HL-60 (cell line): ENCODE measurements around the gene PDIA4.

Source experiments
- DNase-seq, 2 experiments: peaks; one replicate each; pipeline ENCODE4 v3.0.0-alpha.2; 2010 to 2020; ENCODE audit warnings: low read depth in 1 of 2, low spot score in 1 of 2
- H3K27ac ChIP-seq: fragments of 250-450 bp; sonication (Bioruptor Pico); replicated peaks from 2 replicates; pipeline ENCODE4 v1.5.1; 2020; ENCODE audit warnings: mild to moderate bottlenecking, moderate library complexity
- H3K27me3 ChIP-seq: fragments of 250-450 bp; sonication (Bioruptor Pico); 2 replicates; pipeline ENCODE4 v1.5.1; 2021; ENCODE audit warnings: mild to moderate bottlenecking, moderate library complexity; ENCODE audit not compliant: insufficient read depth, poor library complexity, severe bottlenecking
- H3K4me3 ChIP-seq: replicated peaks from 2 replicates; pipeline ENCODE4 v1.5.1; 2011; ENCODE audit warnings: mild to moderate bottlenecking, control low read depth, low read length; ENCODE audit not compliant: insufficient read depth
- GABPA ChIP-seq: IDR thresholded peaks from 2 replicates; pipeline ENCODE4 v1.6.1; 2012; ENCODE audit warnings: low read depth
- POLR2AphosphoS5 ChIP-seq: IDR thresholded peaks from 2 replicates; pipeline ENCODE4 v1.6.1; 2012; ENCODE audit warnings: low read depth
- SPI1 ChIP-seq: IDR thresholded peaks from 2 replicates; pipeline ENCODE4 v1.6.1; 2012; ENCODE audit warnings: low read depth, mild to moderate bottlenecking, borderline replicate concordance
- TF ChIP-seq, protein P1 (sequence below): IDR thresholded peaks from one replicate; pipeline ENCODE4 v1.5.1; 2011; ENCODE audit warnings: low read length, control low read depth, inconsistent platforms; ENCODE audit not compliant: insufficient read depth
- TF ChIP-seq, protein P2 (sequence below): IDR thresholded peaks from 2 replicates; pipeline ENCODE4 v1.6.1; 2012; ENCODE audit warnings: low read depth; ENCODE audit not compliant: insufficient replicate concordance

Gene PDIA4

DNA sequence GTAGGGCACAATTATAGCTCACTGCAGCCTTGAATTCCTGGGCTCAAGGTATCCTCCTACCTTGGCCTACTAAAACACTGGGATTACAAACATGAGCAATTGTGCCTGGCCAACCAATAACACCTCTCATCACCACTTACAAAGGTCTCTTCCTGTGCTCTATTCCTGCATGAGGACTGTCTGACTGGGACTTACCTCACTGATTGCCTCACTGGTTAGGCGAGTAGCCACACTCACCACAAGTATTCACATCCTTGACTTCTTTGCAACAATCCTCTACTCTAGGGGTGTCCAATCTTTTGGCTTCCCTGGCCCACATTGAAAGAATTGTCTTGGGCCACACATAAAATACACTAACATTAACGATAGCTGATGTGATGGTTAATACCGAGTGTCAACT, 22.6 kb upstream of the PDIA4 start:
- H3K27me3 ChIP-seq, result no peaks in the 10 kb centered on the region
- TF ChIP-seq GABPA, result no peak
- no peak overlapping the region for H3K27ac ChIP-seq
- no peak overlapping the region for H3K4me3 ChIP-seq
- DNase-seq, result no peak

DNA sequence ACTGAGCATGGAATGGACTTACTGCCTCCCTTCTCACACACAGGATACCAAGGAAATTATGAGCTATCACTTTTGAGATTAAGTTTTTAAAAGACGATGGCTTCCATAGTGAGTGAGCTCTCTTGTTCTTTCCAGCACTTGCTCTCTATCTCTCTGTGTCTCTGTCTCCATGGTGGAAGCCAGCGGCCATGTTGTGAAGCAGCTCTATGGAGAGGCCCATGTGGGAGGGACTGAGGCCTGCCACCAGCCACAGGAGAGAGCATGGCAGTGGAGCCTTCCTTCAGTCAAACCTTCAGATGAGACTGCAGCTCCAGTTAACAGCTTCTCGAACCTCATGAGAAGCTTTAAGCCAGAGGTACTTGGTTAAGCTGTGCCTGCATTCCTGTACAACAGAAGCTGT, 20.5 kb upstream of the PDIA4 start:
- TF ChIP-seq POLR2AphosphoS5 (no peak), SPI1 (no peak), GABPA (no peak)
- TF ChIP-seq, protein P1, sequence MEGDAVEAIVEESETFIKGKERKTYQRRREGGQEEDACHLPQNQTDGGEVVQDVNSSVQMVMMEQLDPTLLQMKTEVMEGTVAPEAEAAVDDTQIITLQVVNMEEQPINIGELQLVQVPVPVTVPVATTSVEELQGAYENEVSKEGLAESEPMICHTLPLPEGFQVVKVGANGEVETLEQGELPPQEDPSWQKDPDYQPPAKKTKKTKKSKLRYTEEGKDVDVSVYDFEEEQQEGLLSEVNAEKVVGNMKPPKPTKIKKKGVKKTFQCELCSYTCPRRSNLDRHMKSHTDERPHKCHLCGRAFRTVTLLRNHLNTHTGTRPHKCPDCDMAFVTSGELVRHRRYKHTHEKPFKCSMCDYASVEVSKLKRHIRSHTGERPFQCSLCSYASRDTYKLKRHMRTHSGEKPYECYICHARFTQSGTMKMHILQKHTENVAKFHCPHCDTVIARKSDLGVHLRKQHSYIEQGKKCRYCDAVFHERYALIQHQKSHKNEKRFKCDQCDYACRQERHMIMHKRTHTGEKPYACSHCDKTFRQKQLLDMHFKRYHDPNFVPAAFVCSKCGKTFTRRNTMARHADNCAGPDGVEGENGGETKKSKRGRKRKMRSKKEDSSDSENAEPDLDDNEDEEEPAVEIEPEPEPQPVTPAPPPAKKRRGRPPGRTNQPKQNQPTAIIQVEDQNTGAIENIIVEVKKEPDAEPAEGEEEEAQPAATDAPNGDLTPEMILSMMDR, result no peak
- TF ChIP-seq, protein P2, sequence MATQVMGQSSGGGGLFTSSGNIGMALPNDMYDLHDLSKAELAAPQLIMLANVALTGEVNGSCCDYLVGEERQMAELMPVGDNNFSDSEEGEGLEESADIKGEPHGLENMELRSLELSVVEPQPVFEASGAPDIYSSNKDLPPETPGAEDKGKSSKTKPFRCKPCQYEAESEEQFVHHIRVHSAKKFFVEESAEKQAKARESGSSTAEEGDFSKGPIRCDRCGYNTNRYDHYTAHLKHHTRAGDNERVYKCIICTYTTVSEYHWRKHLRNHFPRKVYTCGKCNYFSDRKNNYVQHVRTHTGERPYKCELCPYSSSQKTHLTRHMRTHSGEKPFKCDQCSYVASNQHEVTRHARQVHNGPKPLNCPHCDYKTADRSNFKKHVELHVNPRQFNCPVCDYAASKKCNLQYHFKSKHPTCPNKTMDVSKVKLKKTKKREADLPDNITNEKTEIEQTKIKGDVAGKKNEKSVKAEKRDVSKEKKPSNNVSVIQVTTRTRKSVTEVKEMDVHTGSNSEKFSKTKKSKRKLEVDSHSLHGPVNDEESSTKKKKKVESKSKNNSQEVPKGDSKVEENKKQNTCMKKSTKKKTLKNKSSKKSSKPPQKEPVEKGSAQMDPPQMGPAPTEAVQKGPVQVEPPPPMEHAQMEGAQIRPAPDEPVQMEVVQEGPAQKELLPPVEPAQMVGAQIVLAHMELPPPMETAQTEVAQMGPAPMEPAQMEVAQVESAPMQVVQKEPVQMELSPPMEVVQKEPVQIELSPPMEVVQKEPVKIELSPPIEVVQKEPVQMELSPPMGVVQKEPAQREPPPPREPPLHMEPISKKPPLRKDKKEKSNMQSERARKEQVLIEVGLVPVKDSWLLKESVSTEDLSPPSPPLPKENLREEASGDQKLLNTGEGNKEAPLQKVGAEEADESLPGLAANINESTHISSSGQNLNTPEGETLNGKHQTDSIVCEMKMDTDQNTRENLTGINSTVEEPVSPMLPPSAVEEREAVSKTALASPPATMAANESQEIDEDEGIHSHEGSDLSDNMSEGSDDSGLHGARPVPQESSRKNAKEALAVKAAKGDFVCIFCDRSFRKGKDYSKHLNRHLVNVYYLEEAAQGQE, result no peak
- H3K4me3 ChIP-seq, result no peak overlapping the region
- no peak overlapping the region for H3K27ac ChIP-seq
- no peak for DNase-seq
- H3K27me3 ChIP-seq, result no peaks in the 10 kb centered on the region

DNA sequence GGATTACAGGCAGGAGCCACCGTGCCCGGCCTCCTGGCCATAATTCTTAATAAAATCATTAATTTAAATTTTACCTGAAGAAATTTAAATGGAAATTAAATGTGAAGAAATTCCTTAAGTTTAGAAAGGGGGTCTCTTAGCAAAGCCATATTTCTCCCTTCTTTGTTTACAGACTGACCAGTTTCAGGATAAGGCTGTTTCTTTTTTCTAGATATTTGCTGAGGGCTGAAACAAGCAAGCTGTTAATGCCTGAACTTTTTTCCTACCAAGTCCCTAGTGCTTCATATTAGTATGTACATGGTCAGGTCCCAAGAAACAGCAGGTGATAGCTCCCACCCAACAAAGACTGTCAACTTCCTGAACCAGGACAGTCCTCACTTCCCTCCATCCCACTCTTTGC, 18.1 kb upstream of the PDIA4 start:
- TF ChIP-seq, protein P2, result no peak
- no peak for TF ChIP-seq SPI1
- TF ChIP-seq, protein P1, result no peak
- TF ChIP-seq POLR2AphosphoS5, result no peak
- no peak for TF ChIP-seq GABPA
- no peak for DNase-seq
- Histone ChIP-seq H3K27me3 (no peaks in the 10 kb centered on the region), H3K27ac (no peak overlapping the region), H3K4me3 (no peak overlapping the region)

DNA sequence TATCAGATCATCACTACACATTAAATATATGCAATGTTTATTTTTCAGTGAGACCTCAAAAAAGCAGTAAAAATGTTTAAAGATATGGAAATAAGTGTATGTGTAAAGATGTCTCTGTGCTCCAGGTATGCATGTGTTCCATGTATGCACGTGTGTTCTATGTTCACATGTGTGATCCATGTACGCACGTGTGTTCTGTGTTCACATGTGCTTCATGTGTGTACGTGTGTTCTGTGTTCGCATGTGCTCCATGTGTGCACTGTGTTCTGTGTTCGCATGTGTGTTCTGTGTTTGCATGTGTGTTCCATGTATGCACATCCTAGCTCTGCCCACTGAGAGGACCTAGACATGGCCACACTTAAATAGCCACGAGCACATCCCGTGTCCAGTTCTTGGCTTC, 15.6 kb upstream of the PDIA4 start:
- TF ChIP-seq SPI1 (no peak), POLR2AphosphoS5 (no peak), GABPA (no peak)
- TF ChIP-seq, protein P1, result no peak
- TF ChIP-seq, protein P2, result no peak
- no peak for DNase-seq
- no peak overlapping the region for H3K4me3 ChIP-seq
- no peaks in the 10 kb centered on the region for H3K27me3 ChIP-seq
- no peak overlapping the region for H3K27ac ChIP-seq
